Spleen (tissue), 11 donors: Measurements from ENCODE around the gene NAB1. TPM values are rescaled to one million over a fixed set of nuclear protein-coding genes. Genes with fewer than 3 reads are reported as not detected.

Source experiments
- DNase-seq: peaks from one replicate; pipeline ENCODE4 v3.0.0-alpha.2; 2020
- H3K27ac ChIP-seq, 8 donors: fragments of 200-600 bp; sonication (generic) in 7 of 8; 1 replicate in 4 of 8; 2 replicates in 4 of 8; pipeline versions ENCODE4 v1.5.0 to v1.8.0; 2016 to 2021; ENCODE audit warnings: inconsistent platforms in 4 of 8, mild to moderate bottlenecking in 4 of 8, moderate library complexity in 1 of 8
- H3K27me3 ChIP-seq, 7 donors: fragments of 200-600 bp; sonication (generic) in 6 of 7; replicated peaks in 1 of 7; 1 replicate in 4 of 7; 2 replicates in 3 of 7; pipeline versions ENCODE4 v1.5.0 to v1.8.0; 2016 to 2021; ENCODE audit warnings: inconsistent platforms in 3 of 7, mild to moderate bottlenecking in 1 of 7
- H3K36me3 ChIP-seq, 6 donors: fragments of 200-600 bp; sonication (generic) in 5 of 6; 1 replicate in 4 of 6; 2 replicates in 2 of 6; pipeline versions ENCODE4 v1.5.0 to v1.8.0; 2016 to 2021; ENCODE audit warnings: inconsistent platforms in 2 of 6
- H3K4me1 ChIP-seq, 6 donors: fragments of 200-600 bp; sonication (generic) in 5 of 6; 1 replicate in 3 of 6; 2 replicates in 3 of 6; pipeline versions ENCODE4 v1.5.0 to v1.8.0; 2016 to 2021; ENCODE audit warnings: inconsistent platforms in 3 of 6
- H3K4me3 ChIP-seq, 8 donors: fragments of 200-600 bp; sonication (generic) in 7 of 8; 1 replicate in 4 of 8; 2 replicates in 4 of 8; pipeline versions ENCODE4 v1.5.0 to v1.8.0; 2016 to 2021; ENCODE audit warnings: inconsistent platforms in 4 of 8, mild to moderate bottlenecking in 4 of 8, moderate library complexity in 2 of 8
- H3K9me3 ChIP-seq, 8 donors: fragments of 200-600 bp; sonication (generic) in 7 of 8; 1 replicate in 4 of 8; 2 replicates in 4 of 8; pipeline versions ENCODE4 v1.5.0 to v1.8.0; 2016 to 2021; ENCODE audit warnings: inconsistent platforms in 4 of 8
- CTCF ChIP-seq, 11 experiments: fragments of 200-600 bp in 7 of 11; fragments of 450-650 bp in 4 of 11; sonication (generic) in 4 of 11; IDR thresholded peaks in 8 of 11; conservative IDR thresholded peaks in 3 of 11; 1 replicate in 7 of 11; 2 replicates in 4 of 11; pipeline versions ENCODE4 v1.4.0 to v1.8.0; 2016 to 2021; ENCODE audit warnings: antibody characterized with exemption in 11 of 11, inconsistent platforms in 4 of 11, mild to moderate bottlenecking in 1 of 11
- POLR2A ChIP-seq, 3 donors: fragments of 450-650 bp; IDR thresholded peaks; one replicate each; pipeline ENCODE4 v1.5.1; 2017; ENCODE audit warnings: antibody characterized with exemption in 3 of 3, mild to moderate bottlenecking in 1 of 3
- POLR2AphosphoS5 ChIP-seq, 3 donors: sonication (generic); formaldehyde crosslinking; IDR thresholded peaks; one replicate each; pipeline ENCODE4 v1.5.1; 2017; ENCODE audit warnings: antibody characterized with exemption in 3 of 3
- WGBS, 5 donors: extraction: QIAGEN DNeasy Blood & Tissue Kit in 3 of 5; methylation state at CpG; one replicate each; pipeline versions ENCODE4 v1.1.5 to v1.1.7; 2013 to 2018; 5-methylcytosine and 5-hydroxymethylcytosine counted together
- intact Hi-C: fragments of 100-400 bp; cut with DNase I; formaldehyde crosslinking; loops from one replicate; pipeline ENCODE4 v1.15.0; 2023; ENCODE audit warnings: low total_unique reads
- polyA plus RNA-seq, 3 donors: library from polyadenylated mRNA; stranded (reverse); fragments of 200-250 nt; gene quantifications; one replicate each; pipeline ENCODE4 v1.2.1, GENCODE V29; 2013
- total RNA-seq, 7 donors: library from RNA; depleted of rRNA in 3 of 7; stranded (reverse); fragments of >200 nt in 3 of 7; fragmentation: NEBNext Ultra II Directional in 4 of 7; extraction: Animal tissue kit (Norgen Biotek cat#: 25700) in 4 of 7; gene quantifications; one replicate each; pipeline versions ENCODE4 v1.1.0 to v1.2.1, GENCODE V29; 2016 to 2021
- donor health status: healthy with polysubstance abuse.
- donor health status: DM: no; HTN: no; CAD: no; lungs with moderate emphysema.
- donor health status: DM: no; HTN: no; CAD: no.
- donor health status: Bipolar disorder and iron deficiency.
- donor health status: healthy.
- donor health status: DM: no; HTN: no; CAD: no.
- donor health status: DM: yes; HTN: yes; CAD: no.

The NAB1 gene
- total and polyA plus RNA-seq, 10 donors = 8.8 to 44.7 (median 27.9) TPM

- no peak overlapping the region for H3K27ac ChIP-seq
- no peak for TF ChIP-seq CTCF (IDR thresholded peaks at IDR 0.05 in 8 of 11, conservative IDR thresholded peaks at IDR 0.05 in 3 of 11)
- TF ChIP-seq POLR2A (IDR thresholded peaks at IDR 0.05) = no peak
- no peak for TF ChIP-seq POLR2AphosphoS5 (IDR thresholded peaks at IDR 0.05)
- WGBS, 5 donors = 78 to 85% (median 81%) methylated on average over 5 of the region's 5 CpGs
- intact Hi-C loops = no loop called here
- H3K36me3 ChIP-seq = peaks cover 0 to 42% (median 18%) of the 10 kb centered on the region in 6 donors
- no peak for DNase-seq
- no peak overlapping the region for H3K4me3 ChIP-seq
- H3K9me3 ChIP-seq = no peaks in the 10 kb centered on the region
- H3K27me3 ChIP-seq = no peaks in the 10 kb centered on the region
- H3K4me1 ChIP-seq = peaks cover 0 to 42% (median 15%) of the 10 kb centered on the region in 6 donors
Measured at GRCh38 chr2:190682168-190682567, 33.3 kb downstream of the NAB1 start.

GRCh38 chr2:190683802-190684201, 34.9 kb downstream of the NAB1 start:
- WGBS, 5 donors = 83 to 91% (median 87%) methylated on average over 3 of the region's 3 CpGs
- intact Hi-C loops = no loop called here
- Histone ChIP-seq H3K9me3 (no peaks in the 10 kb centered on the region), H3K27ac (no peak overlapping the region), H3K36me3 (peaks cover 0 to 58% (median 28%) of the 10 kb centered on the region in 6 donors), H3K4me3 (no peak overlapping the region), H3K4me1 (peaks cover 0 to 26% (median 6%) of the 10 kb centered on the region in 6 donors), H3K27me3 (no peaks in the 10 kb centered on the region)
- DNase-seq = no peak
- no peak for TF ChIP-seq POLR2A (IDR thresholded peaks at IDR 0.05)

DNA sequence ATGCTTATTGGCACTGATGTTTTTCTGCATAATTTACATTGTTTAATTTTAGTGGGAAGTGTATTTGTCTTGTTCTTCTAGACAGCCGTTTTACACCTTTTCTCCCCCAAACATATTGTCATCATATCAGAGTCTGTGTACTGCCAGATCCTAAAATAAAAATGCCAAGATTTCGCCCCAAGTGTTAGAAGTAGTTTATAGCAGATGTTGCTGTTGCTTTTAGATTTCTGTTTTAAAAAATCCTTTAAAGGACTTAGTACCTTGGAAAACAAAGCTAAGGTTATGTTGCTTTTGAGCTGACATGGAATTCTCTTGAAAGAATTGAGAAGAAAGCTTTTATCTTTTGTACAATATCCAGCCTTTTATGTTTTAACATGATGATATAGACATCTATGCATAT, 36.0 kb downstream of the NAB1 start:
- H3K36me3 ChIP-seq = peaks cover 0 to 65% (median 33%) of the 10 kb centered on the region in 6 donors
- 87 to 92% (median 89%) methylated on average over 2 of the region's 2 CpGs for WGBS, 5 donors
- no peak overlapping the region for H3K4me3 ChIP-seq
- intact Hi-C loops = no loop called here
- no peak overlapping the region for H3K27ac ChIP-seq
- TF ChIP-seq POLR2AphosphoS5 (IDR thresholded peaks at IDR 0.05) (no peak), CTCF (IDR thresholded peaks at IDR 0.05 in 8 of 11, conservative IDR thresholded peaks at IDR 0.05 in 3 of 11) (no peak), POLR2A (IDR thresholded peaks at IDR 0.05) (no peak)
- H3K27me3 ChIP-seq = no peaks in the 10 kb centered on the region
- H3K4me1 ChIP-seq = peaks cover 0 to 15% (median 0%) of the 10 kb centered on the region in 6 donors
- no peaks in the 10 kb centered on the region for H3K9me3 ChIP-seq
- DNase-seq = no peak

GRCh38 chr2:190685333-190685732, 36.5 kb downstream of the NAB1 start:
- peaks cover 0 to 11% (median 0%) of the 10 kb centered on the region in 6 donors for H3K4me1 ChIP-seq
- no peaks in the 10 kb centered on the region for H3K9me3 ChIP-seq
- H3K27ac ChIP-seq = no peak overlapping the region
- TF ChIP-seq CTCF (IDR thresholded peaks at IDR 0.05 in 8 of 11, conservative IDR thresholded peaks at IDR 0.05 in 3 of 11) = no peak
- intact Hi-C loops = no loop called here
- no peak overlapping the region for H3K4me3 ChIP-seq
- H3K27me3 ChIP-seq = no peaks in the 10 kb centered on the region
- 94 to 98% (median 97%) methylated on average over 3 of the region's 3 CpGs for WGBS, 5 donors
- DNase-seq = no peak
- H3K36me3 ChIP-seq = peaks cover 0 to 68% (median 33%) of the 10 kb centered on the region in 6 donors
